ENCODE data around the gene BCAS1. TPM values are rescaled to one million over a fixed set of nuclear protein-coding genes. Genes with fewer than 3 reads are reported as not detected.

Gene BCAS1
- total RNA-seq, 1 experiment from 2014 or later: 1.2 TPM

DNA sequence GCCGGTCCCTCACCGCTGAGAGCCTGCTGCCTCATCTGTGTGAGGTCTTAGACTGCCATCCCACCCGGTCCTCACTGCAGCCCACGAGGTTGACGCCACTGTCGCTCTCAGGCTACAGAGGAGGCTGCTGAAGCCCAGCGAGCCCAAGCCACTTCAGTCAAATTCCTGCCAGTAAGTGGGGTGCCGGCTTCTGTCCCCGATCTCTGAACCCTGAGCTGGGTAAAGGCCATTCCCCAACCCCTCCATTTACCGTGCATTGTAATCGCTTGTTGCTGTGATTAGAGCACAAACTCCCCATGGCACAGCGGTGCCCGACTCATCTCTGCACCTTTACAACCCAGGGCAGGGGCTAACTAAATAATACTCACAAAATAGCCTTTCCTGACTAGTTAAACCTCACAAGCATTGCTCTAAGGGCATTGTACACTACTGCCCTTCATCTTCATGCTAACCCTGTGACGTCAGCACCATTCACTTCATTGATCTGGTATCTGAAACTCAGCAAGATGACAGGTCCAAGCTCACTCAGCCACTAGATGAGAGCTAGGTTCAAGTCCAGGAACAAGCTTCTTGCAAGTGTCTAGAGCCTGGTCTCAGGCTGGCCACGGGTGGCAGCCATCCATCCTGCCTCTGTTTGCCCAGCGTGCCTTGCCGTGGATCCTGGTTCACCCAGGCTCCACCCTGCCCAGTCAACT lies 122.7 kb downstream of the BCAS1 start:
- no peaks in the 10 kb centered on the region for H3K4me1 Mint-ChIP-seq (ENCODE audit: low read depth, unreplicated experiment)
- TF ChIP-seq, protein P1, sequence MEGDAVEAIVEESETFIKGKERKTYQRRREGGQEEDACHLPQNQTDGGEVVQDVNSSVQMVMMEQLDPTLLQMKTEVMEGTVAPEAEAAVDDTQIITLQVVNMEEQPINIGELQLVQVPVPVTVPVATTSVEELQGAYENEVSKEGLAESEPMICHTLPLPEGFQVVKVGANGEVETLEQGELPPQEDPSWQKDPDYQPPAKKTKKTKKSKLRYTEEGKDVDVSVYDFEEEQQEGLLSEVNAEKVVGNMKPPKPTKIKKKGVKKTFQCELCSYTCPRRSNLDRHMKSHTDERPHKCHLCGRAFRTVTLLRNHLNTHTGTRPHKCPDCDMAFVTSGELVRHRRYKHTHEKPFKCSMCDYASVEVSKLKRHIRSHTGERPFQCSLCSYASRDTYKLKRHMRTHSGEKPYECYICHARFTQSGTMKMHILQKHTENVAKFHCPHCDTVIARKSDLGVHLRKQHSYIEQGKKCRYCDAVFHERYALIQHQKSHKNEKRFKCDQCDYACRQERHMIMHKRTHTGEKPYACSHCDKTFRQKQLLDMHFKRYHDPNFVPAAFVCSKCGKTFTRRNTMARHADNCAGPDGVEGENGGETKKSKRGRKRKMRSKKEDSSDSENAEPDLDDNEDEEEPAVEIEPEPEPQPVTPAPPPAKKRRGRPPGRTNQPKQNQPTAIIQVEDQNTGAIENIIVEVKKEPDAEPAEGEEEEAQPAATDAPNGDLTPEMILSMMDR (IDR thresholded peaks at IDR 0.05; ENCODE audit: insufficient read depth in 1 of 2, low read depth in 1 of 2, low read length in 1 of 2, severe bottlenecking in 1 of 2, unreplicated experiment in 1 of 2): no peak
- BruUV-seq (replicated peaks): no TSS peak
- Histone ChIP-seq H3K9me3 (peaks cover 4% of the 10 kb centered on the region; the same call in 1 of the 2 replicates), H3K27me3 (replicated peaks; ENCODE audit: control insufficient read depth, insufficient read depth, low read length) (no peaks in the 10 kb centered on the region; the same call in 1 of the 2 replicates), H3K36me3 (ENCODE audit: control insufficient read depth, insufficient read depth, low read length) (no peaks in the 10 kb centered on the region), H3K4me3 (ENCODE audit: low read depth, low read length) (no peak overlapping the region), H3K4me1 (no peaks in the 10 kb centered on the region)
- no peak overlapping the region for H3K4me3 Mint-ChIP-seq (ENCODE audit: unreplicated experiment)
- DNase-seq: no peak
- H3K27ac Mint-ChIP-seq (ENCODE audit: unreplicated experiment): no peak overlapping the region
- POLR2A ChIA-PET: no interaction called here
- peaks cover 10% of the 10 kb centered on the region for H3K9me3 Mint-ChIP-seq (ENCODE audit: unreplicated experiment)
- CTCF ChIA-PET: no interaction called here
- H3K36me3 Mint-ChIP-seq (ENCODE audit: insufficient read depth, unreplicated experiment): no peaks in the 10 kb centered on the region
- no peaks in the 10 kb centered on the region for H3K27me3 Mint-ChIP-seq (ENCODE audit: insufficient read depth, unreplicated experiment)
- intact Hi-C loops (cut with micrococcal nuclease; ENCODE audit: unreplicated experiment): no loop called here

DNA sequence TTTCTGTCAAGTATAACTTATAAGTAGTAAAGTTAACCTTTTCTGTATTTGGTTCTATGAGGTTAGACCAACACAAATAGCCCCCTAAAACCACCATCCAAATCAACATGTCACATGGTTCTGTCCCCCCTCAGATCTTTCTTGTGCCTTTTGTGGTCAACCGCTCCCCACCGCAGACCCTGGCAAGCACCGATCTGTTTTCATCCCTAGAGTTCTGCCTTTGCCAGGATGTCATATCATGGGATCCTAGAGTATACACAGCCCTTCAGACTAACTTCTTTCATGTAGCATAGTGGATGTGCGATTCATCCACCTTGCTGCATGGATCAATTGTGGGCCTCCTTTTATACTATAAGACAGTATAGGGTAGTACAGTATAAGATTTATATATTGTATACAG lies 124.3 kb downstream of the BCAS1 start:
- Histone ChIP-seq H3K4me3 (ENCODE audit: low read depth, low read length) (no peak overlapping the region), H3K36me3 (ENCODE audit: control insufficient read depth, insufficient read depth, low read length) (no peaks in the 10 kb centered on the region), H3K4me1 (no peaks in the 10 kb centered on the region), H3K27me3 (replicated peaks; ENCODE audit: control insufficient read depth, insufficient read depth, low read length) (no peaks in the 10 kb centered on the region; the same call in 1 of the 2 replicates), H3K9me3 (no peaks in the 10 kb centered on the region)
- ChIA-PET CTCF (no interaction called here), POLR2A (no interaction called here)
- Mint-ChIP-seq H3K4me3 (ENCODE audit: unreplicated experiment) (no peak overlapping the region), H3K36me3 (ENCODE audit: insufficient read depth, unreplicated experiment) (no peaks in the 10 kb centered on the region), H3K27ac (ENCODE audit: unreplicated experiment) (no peak overlapping the region), H3K9me3 (ENCODE audit: unreplicated experiment) (no peaks in the 10 kb centered on the region), H3K4me1 (ENCODE audit: low read depth, unreplicated experiment) (peaks cover 7% of the 10 kb centered on the region), H3K27me3 (ENCODE audit: insufficient read depth, unreplicated experiment) (no peaks in the 10 kb centered on the region)
- intact Hi-C loops (cut with micrococcal nuclease; ENCODE audit: unreplicated experiment): no loop called here
- TF ChIP-seq, protein P1 (IDR thresholded peaks at IDR 0.05; ENCODE audit: insufficient read depth in 1 of 2, low read depth in 1 of 2, low read length in 1 of 2, severe bottlenecking in 1 of 2, unreplicated experiment in 1 of 2): no peak
- no TSS peak for BruUV-seq (replicated peaks)
- DNase-seq: no peak

DNA sequence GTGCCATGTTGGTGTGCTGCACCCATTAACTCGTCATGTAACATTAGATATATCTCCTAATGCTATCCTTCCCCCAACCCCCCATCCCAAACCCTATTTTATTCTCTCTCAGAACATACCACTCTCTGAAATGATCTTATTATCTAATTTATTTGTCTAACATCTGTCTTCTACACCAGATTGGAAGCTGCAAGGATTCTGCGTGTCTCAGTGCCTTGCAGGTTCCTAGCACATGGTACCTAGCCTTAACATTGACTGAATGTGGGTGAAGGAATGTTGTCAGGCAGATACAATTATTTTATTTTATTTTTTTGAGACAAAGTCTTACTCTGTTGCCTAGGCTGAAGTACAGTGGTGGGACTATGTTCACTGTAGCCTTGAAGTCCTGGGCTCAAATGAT lies 124.9 kb downstream of the BCAS1 start:
- no peak overlapping the region for H3K4me3 Mint-ChIP-seq (ENCODE audit: unreplicated experiment)
- H3K27ac Mint-ChIP-seq (ENCODE audit: unreplicated experiment): no peak overlapping the region
- peaks cover 7% of the 10 kb centered on the region for H3K4me1 Mint-ChIP-seq (ENCODE audit: low read depth, unreplicated experiment)
- no peaks in the 10 kb centered on the region; the same call in 1 of the 2 replicates for H3K27me3 ChIP-seq (replicated peaks; ENCODE audit: control insufficient read depth, insufficient read depth, low read length)
- ChIA-PET CTCF (no interaction called here), POLR2A (no interaction called here)
- H3K4me3 ChIP-seq (ENCODE audit: low read depth, low read length): no peak overlapping the region
- no peaks in the 10 kb centered on the region for H3K4me1 ChIP-seq
- no peaks in the 10 kb centered on the region for H3K27me3 Mint-ChIP-seq (ENCODE audit: insufficient read depth, unreplicated experiment)
- TF ChIP-seq, protein P1 (IDR thresholded peaks at IDR 0.05; ENCODE audit: insufficient read depth in 1 of 2, low read depth in 1 of 2, low read length in 1 of 2, severe bottlenecking in 1 of 2, unreplicated experiment in 1 of 2): no peak
- H3K9me3 Mint-ChIP-seq (ENCODE audit: unreplicated experiment): no peaks in the 10 kb centered on the region
- intact Hi-C loops (cut with micrococcal nuclease; ENCODE audit: unreplicated experiment): no loop called here
- no peaks in the 10 kb centered on the region for H3K36me3 Mint-ChIP-seq (ENCODE audit: insufficient read depth, unreplicated experiment)
- no TSS peak for BruUV-seq (replicated peaks)
- DNase-seq: no peak
- H3K36me3 ChIP-seq (ENCODE audit: control insufficient read depth, insufficient read depth, low read length): no peaks in the 10 kb centered on the region
- H3K9me3 ChIP-seq: no peaks in the 10 kb centered on the region
